ENCODE measurements around the gene BRCA1. TPM values are rescaled to one million over a fixed set of nuclear protein-coding genes. Genes with fewer than 3 reads are reported as not detected.

The BRCA1 gene
- total RNA-seq, 4 donors from 2014 or later, result 2.4 to 10.9 (median 5.5) TPM

DNA sequence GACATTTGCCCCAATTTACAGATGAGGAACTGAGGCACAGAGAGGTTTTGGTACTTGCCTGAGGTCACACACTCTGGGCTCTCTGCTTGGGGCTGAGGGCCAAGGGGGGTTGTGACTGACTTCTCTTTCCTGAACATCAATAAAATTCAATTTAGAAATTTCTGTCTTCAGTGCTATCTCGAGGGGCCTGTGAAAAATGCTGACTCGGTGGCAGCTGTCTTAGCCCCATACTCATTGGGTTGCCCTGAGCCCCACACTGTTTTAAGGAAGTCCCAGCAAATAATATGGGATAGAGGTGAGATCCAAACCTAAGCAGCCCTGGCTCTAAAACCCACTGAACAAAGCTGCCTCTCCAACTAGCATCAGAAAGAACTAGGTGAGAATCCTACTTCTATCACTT, 7.0 kb upstream of the BRCA1 start:
- TF ChIP-seq, protein P1, sequence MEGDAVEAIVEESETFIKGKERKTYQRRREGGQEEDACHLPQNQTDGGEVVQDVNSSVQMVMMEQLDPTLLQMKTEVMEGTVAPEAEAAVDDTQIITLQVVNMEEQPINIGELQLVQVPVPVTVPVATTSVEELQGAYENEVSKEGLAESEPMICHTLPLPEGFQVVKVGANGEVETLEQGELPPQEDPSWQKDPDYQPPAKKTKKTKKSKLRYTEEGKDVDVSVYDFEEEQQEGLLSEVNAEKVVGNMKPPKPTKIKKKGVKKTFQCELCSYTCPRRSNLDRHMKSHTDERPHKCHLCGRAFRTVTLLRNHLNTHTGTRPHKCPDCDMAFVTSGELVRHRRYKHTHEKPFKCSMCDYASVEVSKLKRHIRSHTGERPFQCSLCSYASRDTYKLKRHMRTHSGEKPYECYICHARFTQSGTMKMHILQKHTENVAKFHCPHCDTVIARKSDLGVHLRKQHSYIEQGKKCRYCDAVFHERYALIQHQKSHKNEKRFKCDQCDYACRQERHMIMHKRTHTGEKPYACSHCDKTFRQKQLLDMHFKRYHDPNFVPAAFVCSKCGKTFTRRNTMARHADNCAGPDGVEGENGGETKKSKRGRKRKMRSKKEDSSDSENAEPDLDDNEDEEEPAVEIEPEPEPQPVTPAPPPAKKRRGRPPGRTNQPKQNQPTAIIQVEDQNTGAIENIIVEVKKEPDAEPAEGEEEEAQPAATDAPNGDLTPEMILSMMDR (IDR thresholded peaks at IDR 0.05; ENCODE audit: low read depth), result no peak

DNA sequence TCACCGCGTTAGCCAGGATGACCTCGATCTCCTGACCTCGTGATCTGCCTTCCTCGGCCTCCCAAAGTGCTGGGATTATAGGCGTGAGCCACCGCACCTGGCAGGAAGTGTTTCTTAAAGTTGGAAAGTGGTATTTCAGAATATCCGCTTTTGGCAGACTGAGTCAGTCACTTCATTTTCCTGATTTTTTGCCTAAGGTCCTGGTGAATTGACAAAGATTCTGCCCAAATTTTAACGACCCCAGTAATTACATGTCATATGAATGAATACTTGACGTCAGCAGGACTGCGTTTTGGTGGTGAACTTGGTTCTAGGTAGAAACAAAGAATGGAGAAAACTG, 4.5 kb upstream of the BRCA1 start:
- TF ChIP-seq, protein P1 (IDR thresholded peaks at IDR 0.05; ENCODE audit: low read depth), result no peak

DNA sequence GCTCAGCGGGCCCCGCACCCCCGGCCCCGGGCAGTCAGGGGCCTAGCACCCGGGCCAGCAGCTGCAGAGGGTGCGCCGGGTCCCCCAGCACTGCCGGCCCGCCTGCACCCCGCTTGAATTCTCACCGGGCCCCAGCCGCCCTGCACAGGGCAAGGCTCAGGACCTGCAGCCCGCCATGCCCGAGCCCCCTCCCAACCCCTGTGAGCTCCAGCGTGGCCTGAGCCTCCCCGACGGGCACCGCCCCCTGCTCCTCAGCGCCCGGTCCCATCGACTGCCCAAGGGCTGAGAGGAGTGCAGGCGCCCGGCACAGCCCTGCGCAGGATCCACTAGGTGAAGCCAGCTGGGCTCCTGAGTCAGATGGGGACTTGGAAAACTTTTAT, 1.7 kb upstream of the BRCA1 start:
- TF ChIP-seq, protein P1 (IDR thresholded peaks at IDR 0.05; ENCODE audit: low read depth), result no peak

DNA sequence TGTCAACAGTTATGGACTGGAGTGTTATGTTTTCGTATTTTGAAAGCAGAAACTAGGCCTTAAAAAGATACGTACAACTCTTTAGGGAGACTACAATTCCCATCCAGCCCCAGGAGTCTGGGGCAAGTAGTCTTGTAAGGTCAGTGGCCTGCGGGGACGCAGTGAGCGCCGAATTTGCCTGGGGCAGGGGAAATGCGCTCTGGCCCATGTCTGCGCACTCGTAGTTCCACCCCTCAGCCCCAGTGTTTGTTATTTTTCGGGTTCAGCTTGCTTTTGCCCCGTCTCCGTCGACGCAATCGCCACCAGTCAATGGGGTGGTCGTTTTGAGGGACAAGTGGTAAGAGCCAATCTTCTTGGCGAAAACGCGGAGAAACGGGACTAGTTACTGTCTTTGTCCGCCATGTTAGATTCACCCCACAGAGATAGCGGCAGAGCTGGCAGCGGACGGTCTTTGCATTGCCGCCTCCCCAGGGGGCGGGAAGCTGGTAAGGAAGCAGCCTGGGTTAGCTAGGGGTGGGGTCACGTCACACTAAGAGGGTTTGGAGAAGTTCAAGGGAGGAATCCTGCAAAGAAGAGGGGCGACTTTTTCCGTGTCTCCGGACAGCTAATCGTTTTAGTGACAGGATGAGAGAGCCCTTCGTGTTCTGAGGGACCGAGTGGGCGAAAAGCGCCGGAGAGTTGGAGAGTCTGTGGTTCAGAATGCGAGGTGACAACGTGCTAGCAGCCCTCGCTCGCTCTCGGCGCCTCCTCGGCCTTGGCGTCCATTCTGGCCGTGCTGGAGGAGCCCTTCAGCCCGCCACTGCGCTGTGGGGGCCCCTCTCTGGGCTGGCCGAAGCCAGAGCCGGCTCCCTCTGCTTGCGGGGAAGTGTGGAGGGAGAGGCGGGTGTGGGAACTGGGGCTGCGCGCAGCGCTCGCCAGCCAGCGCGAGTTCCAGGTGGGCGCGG, 1.1 kb upstream of the BRCA1 start:
- TF ChIP-seq, protein P1 (IDR thresholded peaks at IDR 0.05; ENCODE audit: low read depth), result no peak

DNA sequence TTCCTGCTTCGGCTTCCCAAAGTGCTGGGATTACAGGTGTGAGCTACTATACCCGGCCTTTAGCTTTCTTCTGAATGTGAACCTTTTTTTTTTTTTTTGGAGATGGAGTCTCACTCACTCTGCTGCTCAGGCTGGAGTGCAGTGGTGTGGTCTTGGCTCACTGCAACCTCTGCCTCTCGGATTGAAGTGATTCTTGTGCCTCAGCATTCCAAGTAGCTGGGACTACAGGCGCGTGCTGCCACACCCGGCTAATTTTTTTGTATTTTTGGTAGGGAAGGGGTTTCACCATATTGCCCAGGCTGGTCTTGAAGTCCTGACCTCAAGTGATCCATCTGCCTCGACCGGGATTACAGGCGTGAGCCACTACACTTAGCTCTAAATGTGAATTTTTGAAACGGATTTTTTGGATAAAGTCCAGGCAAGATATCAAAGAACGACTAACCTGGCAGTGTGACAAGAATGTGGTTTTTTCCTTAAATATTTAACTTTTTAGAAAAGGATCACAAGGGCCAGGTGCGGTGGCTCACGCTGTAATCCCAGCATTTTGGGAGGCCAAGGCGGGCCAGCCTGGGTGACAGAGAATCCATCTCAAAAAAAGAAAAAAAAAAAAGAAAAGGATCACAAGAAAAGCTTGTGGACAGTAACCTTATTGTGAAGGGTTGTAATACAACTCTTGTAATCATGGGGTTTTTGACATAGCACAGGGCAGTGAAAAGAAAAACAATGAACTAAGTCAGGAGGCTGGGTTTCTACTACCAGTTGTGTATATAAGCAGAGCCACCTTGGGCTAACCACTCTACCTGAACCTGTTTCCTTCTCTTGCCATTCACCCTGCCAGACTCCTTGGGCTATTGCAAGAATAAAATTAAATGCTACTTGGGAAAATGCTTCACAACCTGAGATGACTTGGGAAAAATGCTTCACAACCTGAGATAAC, 6.2 kb downstream of the BRCA1 start:
- TF ChIP-seq, protein P1 (IDR thresholded peaks at IDR 0.05; ENCODE audit: low read depth), result no peak

DNA sequence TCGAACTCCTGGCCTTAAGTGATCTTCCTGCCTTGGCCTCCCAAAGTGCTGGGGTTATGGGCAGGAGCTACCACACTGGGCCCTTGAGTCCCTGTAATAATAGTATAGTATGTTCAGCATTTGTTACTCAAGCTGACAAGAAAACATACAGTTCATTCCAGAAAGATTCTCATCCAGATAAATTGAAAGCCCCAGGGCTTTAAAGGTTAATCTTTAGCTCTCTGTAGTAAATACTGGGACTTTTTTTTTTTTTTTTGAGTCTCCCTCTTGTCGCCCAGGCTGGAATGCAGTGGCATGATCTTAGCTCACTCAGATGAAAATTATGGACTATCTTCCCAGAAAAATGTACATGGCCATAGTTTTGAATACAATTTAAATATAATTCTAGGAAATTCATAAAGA, 11.0 kb downstream of the BRCA1 start:
- TF ChIP-seq, protein P1 (IDR thresholded peaks at IDR 0.05; ENCODE audit: low read depth), result no peak

DNA sequence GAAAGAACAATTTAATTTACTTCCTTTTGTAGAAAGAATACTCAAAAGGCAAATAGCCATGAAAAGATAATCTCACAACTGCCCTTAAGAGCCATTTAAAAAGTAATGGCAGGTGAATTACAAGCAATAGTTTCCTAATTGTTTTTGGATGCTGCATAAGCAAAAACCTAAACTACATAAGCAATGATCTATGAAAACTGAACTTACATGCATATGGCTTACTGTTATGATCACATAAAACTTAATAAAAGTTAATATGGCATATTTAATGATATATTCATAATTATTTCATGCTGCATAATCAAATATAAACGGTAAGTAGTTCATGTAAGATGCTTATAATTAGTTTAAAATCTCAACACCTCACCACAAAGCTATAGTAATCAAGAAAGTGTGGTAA, 18.6 kb downstream of the BRCA1 start:
- TF ChIP-seq, protein P1 (IDR thresholded peaks at IDR 0.05; ENCODE audit: low read depth), result no peak
